Central memory CD8-positive, alpha-beta T cell (primary cell): Measurements from ENCODE around the gene TMPRSS11E.

ENCODE experiments used
- ATAC-seq: fragments of 150-1000 bp; cut with Tn5 transposase; replicated peaks from 2 replicates; pipeline ENCODE4 v1.10.0; 2022; ENCODE audit warnings: mild to moderate bottlenecking, moderate FRiP score, moderate number of reproducible peaks; ENCODE audit not compliant: poor library complexity, severe bottlenecking; ENCODE audit errors: extremely low read depth
- DNase-seq, 2 donors: peaks; one replicate each; pipeline ENCODE4 v3.0.0; 2021; ENCODE audit warnings: low spot score in 2 of 2
- H3K27ac Mint-ChIP-seq: one replicate; pipeline ENCODE4 v1.8.0; 2022; ENCODE audit warnings: low read depth, mild to moderate bottlenecking, moderate library complexity, mixed read lengths
- H3K27me3 Mint-ChIP-seq: one replicate; pipeline ENCODE4 v1.8.0; 2022; ENCODE audit warnings: mixed read lengths
- H3K36me3 Mint-ChIP-seq: one replicate; pipeline ENCODE4 v1.8.0; 2022; ENCODE audit warnings: mild to moderate bottlenecking, moderate library complexity, mixed read lengths; ENCODE audit not compliant: insufficient read depth
- H3K4me1 Mint-ChIP-seq: one replicate; pipeline ENCODE4 v1.8.0; 2022; ENCODE audit warnings: mixed read lengths
- H3K4me3 Mint-ChIP-seq: one replicate; pipeline ENCODE4 v1.8.0; 2022; ENCODE audit warnings: mild to moderate bottlenecking, moderate library complexity, mixed read lengths
- H3K9me3 Mint-ChIP-seq: one replicate; pipeline ENCODE4 v1.8.0; 2022; ENCODE audit warnings: mixed read lengths

Gene TMPRSS11E

DNA sequence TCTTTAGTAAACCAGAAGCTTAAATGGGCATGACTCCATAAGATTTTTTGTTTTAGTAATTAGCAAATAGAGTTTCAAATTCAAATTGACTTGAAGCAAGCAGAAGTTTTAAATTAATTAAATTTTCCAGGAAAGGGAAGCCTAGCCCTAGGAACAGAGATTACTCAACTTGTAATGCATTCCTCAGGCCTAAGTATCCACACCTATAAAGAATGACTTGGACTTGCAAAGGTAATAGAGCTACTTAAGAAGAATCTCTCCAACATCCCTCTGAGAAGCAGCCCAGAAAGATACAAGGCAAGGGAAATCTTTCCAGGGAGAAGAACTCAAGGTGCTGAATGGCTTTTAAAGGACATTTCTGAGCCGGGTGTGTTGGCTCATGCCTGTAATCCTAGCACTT is 16.9 kb upstream of the TMPRSS11E start:
- Mint-ChIP-seq H3K27ac (no peak overlapping the region), H3K9me3 (no peaks in the 10 kb centered on the region), H3K4me1 (no peaks in the 10 kb centered on the region), H3K4me3 (no peak overlapping the region), H3K36me3 (no peaks in the 10 kb centered on the region), H3K27me3 (no peaks in the 10 kb centered on the region)
- ATAC-seq (no peak), DNase-seq (no peak)

DNA sequence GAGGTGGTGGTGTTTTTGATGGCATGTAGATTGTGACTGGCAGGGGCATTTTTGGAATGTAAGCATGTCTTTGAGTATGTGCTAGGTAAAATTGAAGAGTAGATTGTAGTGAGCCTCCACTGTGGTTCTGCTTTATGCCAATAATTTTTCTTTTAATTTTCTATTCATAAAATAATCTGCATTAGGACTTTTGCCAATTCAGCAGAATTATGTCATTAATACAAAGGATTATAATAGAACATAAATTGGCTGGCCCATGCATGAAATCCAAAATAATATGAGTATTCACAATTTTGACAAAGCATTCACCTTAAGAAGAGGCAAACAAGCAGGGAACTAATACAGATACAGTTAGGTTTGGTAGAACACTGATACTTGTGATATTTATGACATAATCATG is 14.9 kb upstream of the TMPRSS11E start:
- no peak overlapping the region for H3K4me3 Mint-ChIP-seq
- no peak overlapping the region for H3K27ac Mint-ChIP-seq
- H3K4me1 Mint-ChIP-seq: peaks cover 8% of the 10 kb centered on the region
- H3K9me3 Mint-ChIP-seq: no peaks in the 10 kb centered on the region
- H3K36me3 Mint-ChIP-seq: no peaks in the 10 kb centered on the region
- no peak for DNase-seq
- H3K27me3 Mint-ChIP-seq: no peaks in the 10 kb centered on the region
- no peak for ATAC-seq

DNA sequence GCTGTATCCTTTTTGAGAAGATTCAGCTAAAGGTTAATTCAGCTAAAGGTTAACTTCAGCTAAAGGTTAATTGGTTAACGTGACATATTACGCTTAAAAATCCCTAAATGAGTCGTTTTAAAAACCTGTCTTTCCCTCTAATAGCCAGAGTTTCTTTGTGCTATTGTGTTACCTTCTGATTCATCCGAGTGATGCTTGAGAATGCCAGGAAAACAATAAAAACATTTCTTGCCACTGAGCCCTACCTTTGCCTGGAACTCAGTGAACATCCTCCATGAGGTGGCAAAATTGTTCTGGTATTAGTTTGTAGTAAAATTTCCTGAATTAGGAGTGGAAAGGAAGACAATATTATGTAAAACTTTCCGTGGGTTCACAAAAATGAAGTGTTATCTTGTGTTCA is 13.7 kb upstream of the TMPRSS11E start:
- Mint-ChIP-seq H3K9me3 (no peaks in the 10 kb centered on the region), H3K27me3 (no peaks in the 10 kb centered on the region), H3K4me3 (no peak overlapping the region), H3K27ac (no peak overlapping the region), H3K4me1 (peaks cover 8% of the 10 kb centered on the region), H3K36me3 (no peaks in the 10 kb centered on the region)
- ATAC-seq (no peak), DNase-seq (no peak)

DNA sequence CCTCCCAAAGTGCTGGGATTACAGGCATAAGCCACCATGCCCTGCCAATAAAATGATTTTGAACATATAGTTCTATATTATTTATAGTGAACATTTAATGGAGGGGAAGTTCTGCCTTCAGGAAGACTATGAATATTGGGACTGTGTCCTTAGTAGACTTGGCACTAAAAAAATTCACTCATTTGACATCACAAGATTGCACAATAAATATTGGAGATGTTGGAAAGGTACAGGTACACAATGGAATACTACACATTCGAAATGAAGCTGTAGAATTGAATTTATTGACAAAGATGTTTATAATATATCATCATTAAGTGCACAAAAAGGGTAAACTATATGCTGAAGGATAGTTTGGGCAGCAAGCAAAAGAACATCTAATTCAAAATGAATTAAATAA is 13.0 kb upstream of the TMPRSS11E start:
- DNase-seq (no peak), ATAC-seq (no peak)
- H3K4me3 Mint-ChIP-seq: no peak overlapping the region
- no peak overlapping the region for H3K27ac Mint-ChIP-seq
- H3K27me3 Mint-ChIP-seq: no peaks in the 10 kb centered on the region
- H3K9me3 Mint-ChIP-seq: no peaks in the 10 kb centered on the region
- H3K36me3 Mint-ChIP-seq: no peaks in the 10 kb centered on the region
- H3K4me1 Mint-ChIP-seq: peaks cover 8% of the 10 kb centered on the region

DNA sequence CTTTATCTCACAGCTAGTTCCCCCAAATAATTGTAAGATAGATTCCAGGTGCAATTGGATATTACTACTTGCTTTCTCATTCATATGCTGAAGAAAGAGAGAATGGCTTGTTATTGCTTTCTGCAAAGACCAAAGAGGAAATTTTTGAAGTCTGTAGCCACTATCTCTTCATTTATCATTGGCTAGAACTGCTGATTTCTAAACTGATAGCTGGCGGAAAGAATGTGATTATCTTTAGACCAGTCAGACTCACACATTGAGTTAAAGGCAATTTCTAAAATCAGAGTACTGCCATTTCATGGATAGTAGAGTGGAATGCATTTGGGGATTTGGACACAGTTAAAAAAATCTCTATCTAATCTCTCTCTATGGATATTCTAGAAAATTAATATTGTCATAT is 12.4 kb upstream of the TMPRSS11E start:
- ATAC-seq (no peak), DNase-seq (no peak)
- H3K4me3 Mint-ChIP-seq: no peak overlapping the region
- H3K27ac Mint-ChIP-seq: no peak overlapping the region
- no peaks in the 10 kb centered on the region for H3K27me3 Mint-ChIP-seq
- no peaks in the 10 kb centered on the region for H3K9me3 Mint-ChIP-seq
- H3K4me1 Mint-ChIP-seq: peaks cover 8% of the 10 kb centered on the region
- no peaks in the 10 kb centered on the region for H3K36me3 Mint-ChIP-seq

DNA sequence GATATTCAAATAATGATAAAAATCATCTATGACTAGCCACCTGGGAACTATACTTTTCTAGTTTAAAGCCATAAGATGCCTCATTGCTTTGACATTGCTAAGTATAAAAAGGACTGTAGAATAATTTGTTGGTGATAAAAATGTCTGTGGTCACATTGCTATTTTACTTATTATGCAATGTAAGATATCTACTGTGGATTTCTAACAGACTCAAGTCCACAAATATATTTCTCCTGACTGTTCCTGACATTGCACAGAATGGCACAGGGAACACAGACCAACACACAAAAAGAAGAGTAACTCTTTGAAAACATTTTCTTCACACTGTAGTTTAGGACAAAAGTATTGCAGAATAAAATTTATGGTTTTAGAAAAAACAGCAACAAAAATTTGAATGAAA is 2.2 kb upstream of the TMPRSS11E start:
- no peak for DNase-seq
- Mint-ChIP-seq H3K36me3 (no peaks in the 10 kb centered on the region), H3K4me3 (no peak overlapping the region), H3K4me1 (peaks cover 15% of the 10 kb centered on the region), H3K27me3 (no peaks in the 10 kb centered on the region), H3K9me3 (no peaks in the 10 kb centered on the region), H3K27ac (no peak overlapping the region)
- no peak for ATAC-seq

DNA sequence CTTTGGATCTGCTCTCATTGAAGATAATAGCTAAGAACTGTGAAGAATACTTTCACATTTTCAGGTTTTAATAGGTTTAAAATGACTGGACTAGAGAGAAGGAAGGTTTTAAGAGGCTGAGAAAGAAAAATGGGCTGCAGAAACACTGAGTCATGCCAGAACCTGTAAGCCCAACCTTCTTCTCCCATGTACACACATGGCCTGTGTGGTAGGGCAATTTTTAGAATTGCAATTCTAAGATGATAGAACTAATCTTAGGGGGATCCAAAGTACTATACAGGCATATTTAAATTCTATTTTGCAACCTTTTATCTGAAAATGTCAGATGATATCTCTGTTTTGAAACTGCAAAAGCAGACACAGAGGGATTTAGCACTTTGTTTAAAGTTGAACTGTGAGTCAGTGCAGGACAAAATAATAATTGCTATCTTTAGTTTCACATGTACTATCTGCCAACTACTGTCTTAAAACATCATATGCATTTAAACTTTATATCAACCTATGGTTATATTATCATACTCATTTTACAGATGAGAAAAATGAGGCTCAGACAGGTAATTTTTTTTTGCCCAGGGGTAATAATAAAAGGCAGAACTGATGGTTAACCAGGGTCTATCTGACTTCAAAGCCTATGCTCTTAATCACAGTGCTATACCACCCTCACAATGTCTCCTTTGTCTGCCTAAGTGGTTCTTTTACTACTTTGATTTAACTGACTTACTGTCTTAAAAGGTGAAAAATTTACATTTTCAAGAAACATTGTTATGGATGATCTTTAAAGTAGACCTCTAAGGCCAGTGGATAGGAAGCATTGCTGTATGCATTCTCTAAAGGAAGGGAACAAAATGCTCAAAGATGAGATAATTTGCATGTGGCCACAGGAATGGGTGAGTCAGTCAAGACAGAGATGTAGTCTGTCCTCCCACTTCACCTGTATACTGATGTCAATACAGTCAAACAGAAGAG is 4.3 kb downstream of the TMPRSS11E start:
- DNase-seq (no peak), ATAC-seq (no peak)
- Mint-ChIP-seq H3K27me3 (peaks cover 9% of the 10 kb centered on the region), H3K9me3 (no peaks in the 10 kb centered on the region), H3K4me3 (no peak overlapping the region), H3K27ac (no peak overlapping the region), H3K36me3 (no peaks in the 10 kb centered on the region), H3K4me1 (peaks cover 5% of the 10 kb centered on the region)

DNA sequence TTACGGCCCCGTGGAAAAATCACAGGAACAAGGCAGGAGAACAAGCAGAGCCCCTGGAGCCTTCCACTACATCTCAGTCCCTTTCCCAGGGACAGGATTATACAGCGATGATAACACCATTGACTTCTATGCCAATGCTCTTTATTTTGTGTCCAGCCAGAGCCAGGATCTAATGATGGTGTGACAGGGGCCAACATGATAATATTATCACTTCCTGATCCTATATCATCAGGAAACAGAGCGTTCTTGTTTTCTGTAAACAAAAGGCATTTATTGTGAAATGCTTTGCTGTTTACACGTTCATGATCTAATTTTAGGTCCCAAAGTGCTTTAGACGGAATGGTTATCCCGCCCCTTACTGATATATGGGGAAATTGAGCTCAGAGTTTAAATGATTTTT is 12.8 kb downstream of the TMPRSS11E start:
- no peak overlapping the region for H3K27ac Mint-ChIP-seq
- peaks cover 8% of the 10 kb centered on the region for H3K27me3 Mint-ChIP-seq
- no peak for DNase-seq
- ATAC-seq: no peak
- no peaks in the 10 kb centered on the region for H3K4me1 Mint-ChIP-seq
- H3K9me3 Mint-ChIP-seq: no peaks in the 10 kb centered on the region
- no peaks in the 10 kb centered on the region for H3K36me3 Mint-ChIP-seq
- H3K4me3 Mint-ChIP-seq: no peak overlapping the region

DNA sequence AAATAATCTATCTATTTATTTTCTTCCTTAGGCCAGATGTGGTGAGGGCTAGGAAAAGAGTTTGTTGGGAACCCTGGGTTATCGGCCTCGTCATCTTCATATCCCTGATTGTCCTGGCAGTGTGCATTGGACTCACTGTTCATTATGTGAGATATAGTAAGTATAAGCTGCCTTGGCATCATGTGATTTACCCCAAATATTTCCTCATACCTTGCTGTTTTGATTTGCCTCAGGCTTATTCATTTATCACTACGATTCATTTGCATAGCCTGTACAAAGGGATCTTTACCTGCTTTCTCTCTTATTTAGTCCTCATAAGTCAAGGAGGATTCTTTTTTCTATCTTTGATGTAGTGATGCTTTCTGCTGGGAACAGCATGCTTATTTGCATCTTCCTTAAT is 14.5 kb downstream of the TMPRSS11E start:
- no peaks in the 10 kb centered on the region for H3K4me1 Mint-ChIP-seq
- H3K9me3 Mint-ChIP-seq: no peaks in the 10 kb centered on the region
- H3K36me3 Mint-ChIP-seq: no peaks in the 10 kb centered on the region
- DNase-seq (no peak), ATAC-seq (no peak)
- no peak overlapping the region for H3K27ac Mint-ChIP-seq
- no peak overlapping the region for H3K4me3 Mint-ChIP-seq
- no peaks in the 10 kb centered on the region for H3K27me3 Mint-ChIP-seq

DNA sequence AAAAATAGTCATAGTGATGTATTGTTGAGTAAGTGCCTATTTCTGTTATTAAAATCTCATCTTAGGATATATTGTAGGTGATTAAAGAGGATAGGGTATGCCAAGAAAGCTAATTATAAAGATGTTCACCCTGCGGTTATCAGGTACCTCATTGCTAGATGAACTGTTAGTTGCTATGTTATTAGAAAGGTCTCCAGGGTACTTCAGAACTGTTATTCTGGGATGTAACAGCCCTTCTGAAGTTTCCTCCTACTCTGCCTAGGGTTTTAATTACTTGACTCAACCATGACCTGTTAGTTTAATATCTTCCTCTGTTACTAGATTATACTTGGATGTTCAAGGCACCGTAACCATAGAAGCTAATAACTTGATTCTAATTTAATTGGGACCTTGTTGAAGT is 15.4 kb downstream of the TMPRSS11E start:
- no peak for DNase-seq
- no peak overlapping the region for H3K4me3 Mint-ChIP-seq
- H3K27ac Mint-ChIP-seq: no peak overlapping the region
- ATAC-seq: no peak
- H3K9me3 Mint-ChIP-seq: no peaks in the 10 kb centered on the region
- H3K36me3 Mint-ChIP-seq: no peaks in the 10 kb centered on the region
- H3K27me3 Mint-ChIP-seq: no peaks in the 10 kb centered on the region
- H3K4me1 Mint-ChIP-seq: no peaks in the 10 kb centered on the region

DNA sequence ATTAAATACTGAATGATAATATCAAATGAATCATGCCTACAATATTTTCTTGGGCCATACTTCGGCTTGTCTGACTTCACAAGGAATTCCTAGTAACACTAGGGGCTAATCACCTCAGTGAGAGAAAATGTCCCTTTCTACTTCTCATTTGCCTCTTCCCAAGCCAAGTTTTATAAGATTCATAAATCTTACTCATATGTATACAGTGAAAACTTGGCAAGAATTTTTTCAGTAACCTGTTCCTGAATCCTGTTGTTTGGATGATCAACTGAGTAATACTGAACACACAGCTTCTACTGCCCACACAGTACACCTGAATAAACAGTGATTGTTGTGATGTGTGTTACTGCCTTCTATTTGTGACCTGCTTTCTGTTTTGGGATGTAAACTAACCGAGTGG is 16.5 kb downstream of the TMPRSS11E start:
- no peaks in the 10 kb centered on the region for H3K4me1 Mint-ChIP-seq
- ATAC-seq: no peak
- no peak for DNase-seq
- H3K27me3 Mint-ChIP-seq: no peaks in the 10 kb centered on the region
- H3K4me3 Mint-ChIP-seq: no peak overlapping the region
- no peaks in the 10 kb centered on the region for H3K36me3 Mint-ChIP-seq
- no peak overlapping the region for H3K27ac Mint-ChIP-seq
- H3K9me3 Mint-ChIP-seq: no peaks in the 10 kb centered on the region

DNA sequence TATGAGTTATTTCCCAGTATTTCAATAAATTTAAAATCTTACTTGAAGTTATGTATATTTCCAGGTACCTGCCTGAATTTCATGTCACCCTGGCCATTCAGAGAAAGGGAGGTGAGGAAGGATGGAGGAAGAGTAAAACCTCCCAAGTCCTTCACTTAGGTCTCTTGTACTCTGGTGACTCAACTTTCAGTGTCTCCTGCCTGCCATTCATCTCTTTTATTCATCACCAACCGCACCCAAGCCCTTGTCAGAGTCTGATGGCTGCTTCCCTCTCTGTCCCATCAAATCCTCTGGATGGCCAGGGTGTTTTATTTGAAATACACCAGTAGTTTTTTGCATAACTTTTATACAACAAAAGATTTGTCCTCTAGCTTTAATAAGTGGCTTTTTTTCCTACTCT is 17.8 kb downstream of the TMPRSS11E start:
- no peaks in the 10 kb centered on the region for H3K27me3 Mint-ChIP-seq
- no peaks in the 10 kb centered on the region for H3K36me3 Mint-ChIP-seq
- H3K27ac Mint-ChIP-seq: no peak overlapping the region
- DNase-seq (no peak), ATAC-seq (no peak)
- no peak overlapping the region for H3K4me3 Mint-ChIP-seq
- peaks cover 4% of the 10 kb centered on the region for H3K4me1 Mint-ChIP-seq
- no peaks in the 10 kb centered on the region for H3K9me3 Mint-ChIP-seq

DNA sequence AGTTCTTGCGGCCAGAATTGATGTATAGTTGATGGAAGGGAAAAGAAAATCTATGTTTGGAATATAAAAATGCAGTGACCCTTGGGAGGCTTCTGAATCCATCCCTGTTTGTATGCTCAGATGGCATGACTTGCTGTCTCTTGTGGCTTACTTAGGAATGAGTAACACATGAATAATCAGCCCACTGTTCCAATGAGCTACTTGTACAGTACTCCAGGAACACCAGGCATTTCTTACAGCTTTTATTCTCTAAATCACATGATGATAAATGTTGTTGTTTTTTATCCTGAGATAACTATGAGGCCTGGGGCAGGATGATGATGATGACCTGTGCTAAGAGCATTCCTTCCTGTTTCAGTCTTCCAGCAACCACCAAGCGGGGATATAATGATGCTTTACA is 18.9 kb downstream of the TMPRSS11E start:
- Mint-ChIP-seq H3K36me3 (no peaks in the 10 kb centered on the region), H3K27ac (no peak overlapping the region), H3K9me3 (no peaks in the 10 kb centered on the region), H3K4me3 (no peak overlapping the region), H3K27me3 (no peaks in the 10 kb centered on the region), H3K4me1 (peaks cover 4% of the 10 kb centered on the region)
- DNase-seq (no peak), ATAC-seq (no peak)
